SJSA1 (cell line): ENCODE measurements around the gene CLDN5. TPM values are rescaled to one million over a fixed set of nuclear protein-coding genes. Genes with fewer than 3 reads are reported as not detected.

Experiments used
- DNase-seq, 2 experiments: peaks; one replicate each; pipeline ENCODE4 v3.0.0-alpha.2; 2015 to 2020; ENCODE audit warnings: low spot score in 2 of 2, low read depth in 1 of 2
- H3K27ac ChIP-seq: fragments of 250-450 bp; sonication (Bioruptor Pico); 2 replicates; pipeline ENCODE4 v1.5.1; 2020; ENCODE audit warnings: mild to moderate bottlenecking, moderate library complexity
- H3K27me3 ChIP-seq: fragments of 250-450 bp; sonication (Bioruptor Pico); replicated peaks from 2 replicates; pipeline ENCODE4 v1.5.1; 2020; ENCODE audit warnings: mild to moderate bottlenecking, moderate library complexity
- H3K36me3 ChIP-seq: fragments of 250-450 bp; sonication (Bioruptor Pico); 2 replicates; pipeline ENCODE4 v1.5.1; 2020; ENCODE audit warnings: mild to moderate bottlenecking
- H3K4me1 ChIP-seq: fragments of 250-450 bp; sonication (Bioruptor Pico); replicated peaks from 2 replicates; pipeline ENCODE4 v1.6.1; 2021; ENCODE audit warnings: mild to moderate bottlenecking
- H3K4me3 ChIP-seq: fragments of 250-450 bp; sonication (Bioruptor Pico); 2 replicates; pipeline ENCODE4 v1.5.1; 2020; ENCODE audit warnings: mild to moderate bottlenecking
- H3K9me3 ChIP-seq: fragments of 250-450 bp; sonication (Bioruptor Pico); replicated peaks from 2 replicates; pipeline ENCODE4 v1.5.1; 2020; ENCODE audit warnings: mild to moderate bottlenecking
- total RNA-seq: library from RNA; depleted of rRNA; stranded (reverse); fragments of >200 nt; shearing (Covaris generic); gene quantifications from 2 replicates; pipeline ENCODE4 v1.2.3, GENCODE V29; 2014; rRNA removed

Gene CLDN5, protein sequence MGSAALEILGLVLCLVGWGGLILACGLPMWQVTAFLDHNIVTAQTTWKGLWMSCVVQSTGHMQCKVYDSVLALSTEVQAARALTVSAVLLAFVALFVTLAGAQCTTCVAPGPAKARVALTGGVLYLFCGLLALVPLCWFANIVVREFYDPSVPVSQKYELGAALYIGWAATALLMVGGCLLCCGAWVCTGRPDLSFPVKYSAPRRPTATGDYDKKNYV
- not detected in 2 replicates for total RNA-seq

- H3K27me3 ChIP-seq: peaks cover 40% of the 10 kb centered on the region
- DNase-seq: peak in 1 of 2 experiments; percentile 43
- H3K27ac ChIP-seq: no peak within 1 kb of the TSS
- no peaks in the 10 kb centered on the region for H3K9me3 ChIP-seq
- H3K4me3 ChIP-seq: 0 out of 2 replicates have a peak within 1 kb of the TSS, but pooled peaks have one; percentile 10
- H3K4me1 ChIP-seq: peaks cover 24% of the 10 kb centered on the region
- H3K36me3 ChIP-seq: peaks cover 3% of the 10 kb centered on the region; the same call in 1 of the 2 replicates
Measured at GRCh38 chr22:19524170-19525115, at the start of gene CLDN5. Gene CLDN5, minus strand, starts transcription at chr22:19524410. Its CDS starts 155 bp downstream, at chr22:19524255.

DNA sequence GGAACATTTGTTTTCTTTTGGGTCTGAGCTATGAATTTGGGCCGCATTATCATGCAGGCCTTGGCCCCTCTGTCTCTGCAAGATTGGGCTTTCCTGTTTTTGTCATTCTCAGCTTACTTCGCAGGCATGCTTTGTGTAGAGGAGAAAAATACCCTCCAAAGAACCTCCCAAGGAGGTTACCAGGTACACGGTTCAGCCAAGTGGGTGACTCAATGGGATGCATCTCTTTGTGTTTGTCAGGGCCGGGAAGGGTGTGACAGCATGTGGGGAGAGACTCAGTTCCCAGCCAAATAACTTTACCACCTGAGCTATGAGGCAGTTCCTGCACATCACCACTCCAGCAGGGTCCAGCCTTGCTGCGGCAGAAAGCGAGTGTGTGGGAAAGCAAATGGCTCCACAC lies 47.8 kb upstream of the CLDN5 start:
- Histone ChIP-seq H3K27ac (no peak overlapping the region), H3K4me1 (peaks cover 24% of the 10 kb centered on the region), H3K4me3 (no peak overlapping the region), H3K27me3 (no peaks in the 10 kb centered on the region), H3K36me3 (no peaks in the 10 kb centered on the region), H3K9me3 (no peaks in the 10 kb centered on the region)
- no peak for DNase-seq

GRCh38 chr22:19571207-19571795 lies 47.1 kb upstream of the CLDN5 start:
- H3K27ac ChIP-seq: no peak overlapping the region
- no peak overlapping the region for H3K4me3 ChIP-seq
- peaks cover 17% of the 10 kb centered on the region for H3K4me1 ChIP-seq
- DNase-seq: no peak
- no peaks in the 10 kb centered on the region for H3K27me3 ChIP-seq
- no peaks in the 10 kb centered on the region for H3K36me3 ChIP-seq
- H3K9me3 ChIP-seq: no peaks in the 10 kb centered on the region

DNA sequence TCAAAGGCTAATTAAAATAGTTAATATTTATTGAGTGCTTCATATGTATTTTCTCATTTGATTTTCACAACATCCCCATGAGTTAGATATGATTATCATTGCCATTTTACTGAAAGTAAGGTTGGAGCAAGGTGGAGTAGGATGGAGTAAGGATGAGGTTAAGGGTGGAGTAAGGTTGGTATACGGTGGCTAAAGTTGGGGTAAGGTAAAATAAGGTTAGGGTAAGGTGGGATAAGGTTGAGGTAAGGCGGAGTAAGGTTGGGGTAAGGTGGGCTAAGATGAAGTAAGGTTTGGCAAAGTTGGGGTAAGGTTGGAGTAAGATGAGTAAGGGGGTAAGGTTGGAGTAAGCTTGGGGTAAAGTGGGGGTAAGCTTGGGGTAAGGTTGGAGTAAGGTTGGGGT lies 45.8 kb upstream of the CLDN5 start:
- Histone ChIP-seq H3K4me3 (no peak overlapping the region), H3K27me3 (no peaks in the 10 kb centered on the region), H3K4me1 (peaks cover 11% of the 10 kb centered on the region), H3K36me3 (no peaks in the 10 kb centered on the region), H3K27ac (no peak overlapping the region), H3K9me3 (no peaks in the 10 kb centered on the region)
- no peak for DNase-seq

GRCh38 chr22:19569276-19569640 lies 45.0 kb upstream of the CLDN5 start:
- Histone ChIP-seq H3K4me3 (no peak overlapping the region), H3K27ac (no peak overlapping the region), H3K27me3 (no peaks in the 10 kb centered on the region; the same call in 1 of the 2 replicates), H3K36me3 (no peaks in the 10 kb centered on the region), H3K4me1 (peaks cover 11% of the 10 kb centered on the region), H3K9me3 (no peaks in the 10 kb centered on the region)
- DNase-seq: no peak

GRCh38 chr22:19568337-19569275 lies 44.4 kb upstream of the CLDN5 start:
- Histone ChIP-seq H3K27ac (no peak overlapping the region), H3K4me1 (peaks cover 11% of the 10 kb centered on the region)
- DNase-seq: peak in 1 of 2 experiments; percentile 19

GRCh38 chr22:19567157-19568009 lies 43.2 kb upstream of the CLDN5 start:
- Histone ChIP-seq H3K27ac (no peak overlapping the region), H3K36me3 (no peaks in the 10 kb centered on the region), H3K4me3 (no peak overlapping the region), H3K9me3 (no peaks in the 10 kb centered on the region), H3K27me3 (no peaks in the 10 kb centered on the region; the same call in 1 of the 2 replicates), H3K4me1 (peaks cover 11% of the 10 kb centered on the region)
- no peak for DNase-seq

More at GRCh38 chr22:19568337-19569275, 44.4 kb upstream of the CLDN5 start:
- no peaks in the 10 kb centered on the region for H3K36me3 ChIP-seq
- H3K9me3 ChIP-seq: no peaks in the 10 kb centered on the region
- no peak overlapping the region for H3K4me3 ChIP-seq
- no peaks in the 10 kb centered on the region; the same call in 1 of the 2 replicates for H3K27me3 ChIP-seq

DNA sequence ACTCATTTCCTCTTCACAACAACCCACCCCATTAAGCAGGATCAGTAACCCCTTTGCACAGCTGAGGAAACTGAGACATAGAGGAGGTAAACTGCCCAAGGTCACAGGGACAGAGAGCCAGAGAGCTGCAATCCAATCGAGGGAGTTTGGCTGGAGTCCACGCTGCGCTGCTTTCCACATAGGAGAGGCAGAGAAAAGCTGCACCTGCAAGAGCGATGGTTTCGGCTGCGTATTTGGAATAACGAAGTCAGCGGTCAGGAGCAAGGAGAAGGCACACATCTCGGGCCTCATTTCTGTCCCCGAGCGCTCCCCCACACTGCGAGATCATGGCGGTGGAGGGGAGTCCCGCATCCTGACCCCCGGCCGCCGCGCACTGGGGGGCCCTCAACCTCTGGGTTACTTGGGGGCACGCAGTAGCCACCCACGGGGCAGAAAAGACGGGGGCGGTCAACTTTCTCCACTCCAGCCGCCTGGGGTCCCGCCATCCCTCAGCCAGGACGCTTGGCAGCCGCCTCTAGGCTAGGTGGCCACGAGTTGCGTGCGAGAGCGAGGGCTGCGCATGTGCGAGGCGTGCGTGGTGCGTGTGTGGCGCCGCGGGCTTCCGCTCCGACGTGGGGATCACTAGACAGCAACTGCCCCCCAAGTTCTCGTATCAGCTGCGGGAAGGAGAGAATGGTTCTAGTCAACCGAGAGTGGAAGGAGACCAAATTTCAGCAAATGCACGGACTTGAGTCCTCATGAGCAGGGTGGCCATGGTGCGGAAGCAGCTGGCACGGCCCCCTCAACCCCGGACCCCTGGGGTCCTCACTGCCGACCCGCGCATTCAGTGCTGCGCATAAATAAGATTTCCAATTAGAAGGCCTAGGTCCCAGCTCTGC lies 42.3 kb upstream of the CLDN5 start:
- no peak overlapping the region for H3K4me3 ChIP-seq
- H3K27me3 ChIP-seq: no peaks in the 10 kb centered on the region; the same call in 1 of the 2 replicates
- H3K4me1 ChIP-seq: peaks cover 11% of the 10 kb centered on the region
- DNase-seq: no peak
- no peak overlapping the region for H3K27ac ChIP-seq
- no peaks in the 10 kb centered on the region for H3K9me3 ChIP-seq
- no peaks in the 10 kb centered on the region for H3K36me3 ChIP-seq

GRCh38 chr22:19565382-19566278 lies 41.4 kb upstream of the CLDN5 start:
- peaks cover 11% of the 10 kb centered on the region for H3K4me1 ChIP-seq
- no peak for DNase-seq
- H3K9me3 ChIP-seq: no peaks in the 10 kb centered on the region
- no peak overlapping the region for H3K4me3 ChIP-seq
- no peaks in the 10 kb centered on the region; the same call in 1 of the 2 replicates for H3K27me3 ChIP-seq
- H3K36me3 ChIP-seq: no peaks in the 10 kb centered on the region
- no peak overlapping the region for H3K27ac ChIP-seq

- Histone ChIP-seq H3K4me3 (no peak overlapping the region), H3K27ac (no peak overlapping the region)
- no peak for DNase-seq
Measured at GRCh38 chr22:19559956-19560355, 35.7 kb upstream of the CLDN5 start.

GRCh38 chr22:19559324-19559811 lies 35.2 kb upstream of the CLDN5 start:
- no peak overlapping the region for H3K27ac ChIP-seq
- H3K27me3 ChIP-seq: no peaks in the 10 kb centered on the region
- DNase-seq: no peak
- H3K4me1 ChIP-seq: peaks cover 8% of the 10 kb centered on the region
- no peaks in the 10 kb centered on the region for H3K36me3 ChIP-seq
- H3K9me3 ChIP-seq: no peaks in the 10 kb centered on the region
- H3K4me3 ChIP-seq: no peak overlapping the region

More at GRCh38 chr22:19559956-19560355, 35.7 kb upstream of the CLDN5 start:
- Histone ChIP-seq H3K9me3 (no peaks in the 10 kb centered on the region), H3K36me3 (no peaks in the 10 kb centered on the region), H3K4me1 (peaks cover 3% of the 10 kb centered on the region), H3K27me3 (no peaks in the 10 kb centered on the region; the same call in 1 of the 2 replicates)
